ENCODE results near the gene GRIN2A. TPM values are rescaled to one million over a fixed set of nuclear protein-coding genes. Genes with fewer than 3 reads are reported as not detected.
A peak's percentile ranks its signal among the peaks of the same experiment; 100 is the strongest.

Gene GRIN2A
- total and polyA plus RNA-seq, 4 donors: 11.2 to 42.6 (median 20.0) TPM

DNA sequence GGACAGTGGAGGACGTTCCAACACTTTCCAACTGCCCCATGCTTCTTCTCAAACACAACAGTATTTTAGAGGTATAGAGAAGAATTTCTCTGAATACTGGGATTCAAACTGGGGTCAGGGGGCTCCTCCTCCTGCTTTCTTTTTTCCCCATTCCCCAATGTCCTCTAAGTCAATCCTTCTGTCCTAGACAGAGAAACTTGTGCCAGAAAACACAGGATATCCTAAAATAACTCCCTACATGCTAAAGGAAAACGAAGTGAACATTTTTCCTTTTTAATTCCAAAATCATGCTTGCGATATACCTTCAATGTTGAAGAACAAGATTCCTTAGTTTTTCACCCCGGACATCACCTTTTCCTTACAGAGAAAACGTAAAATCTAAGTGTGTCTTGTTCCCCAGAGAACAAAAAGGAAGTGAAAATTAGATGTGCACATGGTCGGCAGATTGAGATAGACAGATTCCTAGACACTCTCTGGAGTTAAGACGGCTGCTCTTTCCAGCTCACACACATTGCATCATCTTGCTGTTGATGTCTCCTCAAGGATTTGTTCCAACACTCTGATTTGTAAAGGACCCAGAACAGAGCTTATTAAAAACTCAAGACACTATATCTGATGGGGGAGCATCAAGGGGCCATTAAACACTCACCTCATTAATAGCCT, 228.2 kb downstream of the GRIN2A start:
- H3K27ac ChIP-seq (ENCODE audit: low read depth, low read length): no peak overlapping the region
- no peaks in the 10 kb centered on the region for H3K27me3 ChIP-seq (ENCODE audit: control insufficient read depth, insufficient read depth, low read length)
- H3K9me3 ChIP-seq (ENCODE audit: control insufficient read depth, insufficient read depth, low read length): no peaks in the 10 kb centered on the region
- no peaks in the 10 kb centered on the region for H3K36me3 ChIP-seq (ENCODE audit: control insufficient read depth, insufficient read depth, low read length)
- no peaks in the 10 kb centered on the region for H3K4me1 ChIP-seq (ENCODE audit: control insufficient read depth, insufficient read depth, low read length)
- no CpG with 5 or more reads among the region's 7 CpGs for WGBS (ENCODE audit: insufficient coverage)
- peak in 2 of 6 donors; percentile 50 to 76 for DNase-seq (ENCODE audit: low read depth in 4 of 6, low spot score in 6 of 6)
- H3K4me3 ChIP-seq (ENCODE audit: low read depth, low read length): no peak overlapping the region

GRCh38 chr16:9950658-9951057, 231.6 kb downstream of the GRIN2A start:
- no peaks in the 10 kb centered on the region for H3K27me3 ChIP-seq (ENCODE audit: control insufficient read depth, insufficient read depth, low read length)
- no peak overlapping the region for H3K27ac ChIP-seq (ENCODE audit: low read depth, low read length)
- H3K9me3 ChIP-seq (ENCODE audit: control insufficient read depth, insufficient read depth, low read length): no peaks in the 10 kb centered on the region
- H3K4me3 ChIP-seq (ENCODE audit: low read depth, low read length): no peak overlapping the region
- no peaks in the 10 kb centered on the region for H3K36me3 ChIP-seq (ENCODE audit: control insufficient read depth, insufficient read depth, low read length)
- no peaks in the 10 kb centered on the region for H3K4me1 ChIP-seq (ENCODE audit: control insufficient read depth, insufficient read depth, low read length)
- WGBS (ENCODE audit: insufficient coverage): 89% methylated on average over 5 of the region's 7 CpGs
- no peak for DNase-seq (ENCODE audit: low read depth in 4 of 6, low spot score in 6 of 6)

- no peak for DNase-seq (ENCODE audit: low read depth in 4 of 6, low spot score in 6 of 6)
- Histone ChIP-seq H3K27me3 (ENCODE audit: control insufficient read depth, insufficient read depth, low read length) (no peaks in the 10 kb centered on the region), H3K4me3 (ENCODE audit: low read depth, low read length) (no peak overlapping the region), H3K36me3 (ENCODE audit: control insufficient read depth, insufficient read depth, low read length) (no peaks in the 10 kb centered on the region), H3K9me3 (ENCODE audit: control insufficient read depth, insufficient read depth, low read length) (no peaks in the 10 kb centered on the region), H3K4me1 (ENCODE audit: control insufficient read depth, insufficient read depth, low read length) (no peaks in the 10 kb centered on the region), H3K27ac (ENCODE audit: low read depth, low read length) (no peak overlapping the region)
- WGBS (ENCODE audit: insufficient coverage): 95% methylated on average over 5 of the region's 5 CpGs
Observed at GRCh38 chr16:9949396-9949795, 232.8 kb downstream of the GRIN2A start.

- Histone ChIP-seq H3K27ac (ENCODE audit: low read depth, low read length) (no peak overlapping the region), H3K27me3 (ENCODE audit: control insufficient read depth, insufficient read depth, low read length) (no peaks in the 10 kb centered on the region), H3K36me3 (ENCODE audit: control insufficient read depth, insufficient read depth, low read length) (no peaks in the 10 kb centered on the region), H3K9me3 (ENCODE audit: control insufficient read depth, insufficient read depth, low read length) (no peaks in the 10 kb centered on the region), H3K4me1 (ENCODE audit: control insufficient read depth, insufficient read depth, low read length) (no peaks in the 10 kb centered on the region), H3K4me3 (ENCODE audit: low read depth, low read length) (no peak overlapping the region)
- DNase-seq (ENCODE audit: low read depth in 4 of 6, low spot score in 6 of 6): no peak
- WGBS (ENCODE audit: insufficient coverage): 94% methylated on average over 1 of the region's 4 CpGs
Observed at GRCh38 chr16:9948933-9949332, 233.3 kb downstream of the GRIN2A start.

DNA sequence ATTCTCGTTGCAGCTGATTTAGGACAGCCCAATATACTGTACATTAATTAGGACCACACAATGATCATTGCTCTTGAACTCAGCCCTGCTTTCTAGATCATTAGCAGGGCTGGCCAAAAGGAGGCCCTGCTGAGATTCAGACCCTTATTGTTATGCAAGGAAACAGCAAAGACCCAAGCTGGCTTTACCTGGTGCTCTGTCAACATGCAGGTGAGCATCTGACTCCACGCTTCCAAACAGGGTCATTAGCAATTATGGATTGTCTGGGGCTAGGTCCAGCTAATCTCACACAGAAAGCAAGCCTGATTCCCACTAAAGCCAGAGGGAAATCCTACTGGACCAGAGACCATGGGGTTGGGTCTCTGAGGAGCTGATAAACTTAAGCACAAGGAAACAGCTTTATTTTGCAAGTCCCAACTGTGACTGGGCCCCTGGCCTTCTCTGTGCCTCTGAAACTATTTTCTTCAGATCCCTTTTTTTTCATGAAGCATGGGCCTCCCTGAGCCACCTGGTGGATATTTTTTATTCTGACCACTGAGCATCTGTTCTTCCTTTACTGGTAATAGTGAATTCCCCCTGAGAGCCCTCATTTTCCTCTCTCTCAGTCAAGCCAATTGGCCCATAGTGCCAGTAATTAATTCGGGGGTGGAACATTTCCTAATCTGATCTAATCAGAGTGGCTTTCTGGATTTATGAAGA, 236.1 kb downstream of the GRIN2A start:
- no CpG with 5 or more reads among the region's 3 CpGs for WGBS (ENCODE audit: insufficient coverage)
- Histone ChIP-seq H3K36me3 (ENCODE audit: control insufficient read depth, insufficient read depth, low read length) (no peaks in the 10 kb centered on the region), H3K4me1 (ENCODE audit: control insufficient read depth, insufficient read depth, low read length) (no peaks in the 10 kb centered on the region), H3K27ac (ENCODE audit: low read depth, low read length) (no peak overlapping the region), H3K4me3 (ENCODE audit: low read depth, low read length) (no peak overlapping the region), H3K27me3 (ENCODE audit: control insufficient read depth, insufficient read depth, low read length) (no peaks in the 10 kb centered on the region), H3K9me3 (ENCODE audit: control insufficient read depth, insufficient read depth, low read length) (no peaks in the 10 kb centered on the region)
- DNase-seq (ENCODE audit: low read depth in 4 of 6, low spot score in 6 of 6): no peak

DNA sequence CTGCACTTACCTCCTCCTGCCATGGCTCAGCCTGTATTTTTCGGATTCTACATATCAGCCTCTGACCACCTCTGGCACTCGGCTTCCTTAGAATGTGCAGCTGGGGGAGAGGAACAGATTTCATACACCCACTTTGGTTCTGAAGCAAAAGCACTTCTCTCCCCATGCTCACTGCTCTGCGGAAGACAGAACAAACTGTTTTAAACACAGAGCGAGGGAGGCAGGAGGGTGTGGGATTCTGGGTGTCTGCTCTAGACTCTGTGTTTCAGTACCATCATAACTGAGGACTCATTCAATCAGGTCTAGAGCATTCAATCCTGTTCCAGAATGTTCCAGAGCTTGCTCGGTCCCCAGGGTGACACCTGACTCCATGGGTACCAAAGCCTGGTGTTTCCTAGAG, 239.1 kb downstream of the GRIN2A start:
- H3K4me1 ChIP-seq (ENCODE audit: control insufficient read depth, insufficient read depth, low read length): no peaks in the 10 kb centered on the region
- no peak overlapping the region for H3K27ac ChIP-seq (ENCODE audit: low read depth, low read length)
- no peaks in the 10 kb centered on the region for H3K9me3 ChIP-seq (ENCODE audit: control insufficient read depth, insufficient read depth, low read length)
- no peak overlapping the region for H3K4me3 ChIP-seq (ENCODE audit: low read depth, low read length)
- no peaks in the 10 kb centered on the region for H3K27me3 ChIP-seq (ENCODE audit: control insufficient read depth, insufficient read depth, low read length)
- no peaks in the 10 kb centered on the region for H3K36me3 ChIP-seq (ENCODE audit: control insufficient read depth, insufficient read depth, low read length)
- WGBS (ENCODE audit: insufficient coverage): 67% methylated on average over 1 of the region's 5 CpGs
- DNase-seq (ENCODE audit: low read depth in 4 of 6, low spot score in 6 of 6): no peak

- Histone ChIP-seq H3K4me1 (ENCODE audit: control insufficient read depth, insufficient read depth, low read length) (no peaks in the 10 kb centered on the region), H3K27me3 (ENCODE audit: control insufficient read depth, insufficient read depth, low read length) (no peaks in the 10 kb centered on the region), H3K36me3 (ENCODE audit: control insufficient read depth, insufficient read depth, low read length) (no peaks in the 10 kb centered on the region), H3K9me3 (ENCODE audit: control insufficient read depth, insufficient read depth, low read length) (no peaks in the 10 kb centered on the region), H3K4me3 (ENCODE audit: low read depth, low read length) (no peak overlapping the region), H3K27ac (ENCODE audit: low read depth, low read length) (no peak overlapping the region)
- DNase-seq (ENCODE audit: low read depth in 4 of 6, low spot score in 6 of 6): no peak
- WGBS (ENCODE audit: insufficient coverage): 86% methylated on average over 1 of the region's 3 CpGs
Observed at GRCh38 chr16:9941245-9941644, 241.0 kb downstream of the GRIN2A start.

GRCh38 chr16:9934723-9935508, 247.3 kb downstream of the GRIN2A start:
- Histone ChIP-seq H3K27me3 (ENCODE audit: control insufficient read depth, insufficient read depth, low read length) (no peaks in the 10 kb centered on the region), H3K4me1 (ENCODE audit: control insufficient read depth, insufficient read depth, low read length) (no peaks in the 10 kb centered on the region), H3K27ac (ENCODE audit: low read depth, low read length) (no peak overlapping the region), H3K4me3 (ENCODE audit: low read depth, low read length) (no peak overlapping the region), H3K36me3 (ENCODE audit: control insufficient read depth, insufficient read depth, low read length) (no peaks in the 10 kb centered on the region), H3K9me3 (ENCODE audit: control insufficient read depth, insufficient read depth, low read length) (no peaks in the 10 kb centered on the region)
- DNase-seq (ENCODE audit: low read depth in 4 of 6, low spot score in 6 of 6): peak in 1 of 6 donors; percentile 61
- WGBS (ENCODE audit: insufficient coverage): 50% methylated on average over 1 of the region's 8 CpGs

GRCh38 chr16:9932919-9933653, 249.1 kb downstream of the GRIN2A start:
- Histone ChIP-seq H3K9me3 (ENCODE audit: control insufficient read depth, insufficient read depth, low read length) (no peaks in the 10 kb centered on the region), H3K27me3 (ENCODE audit: control insufficient read depth, insufficient read depth, low read length) (no peaks in the 10 kb centered on the region), H3K4me3 (ENCODE audit: low read depth, low read length) (no peak overlapping the region), H3K36me3 (ENCODE audit: control insufficient read depth, insufficient read depth, low read length) (no peaks in the 10 kb centered on the region), H3K4me1 (ENCODE audit: control insufficient read depth, insufficient read depth, low read length) (no peaks in the 10 kb centered on the region), H3K27ac (ENCODE audit: low read depth, low read length) (no peak overlapping the region)
- no peak for DNase-seq (ENCODE audit: low read depth in 4 of 6, low spot score in 6 of 6)
- WGBS (ENCODE audit: insufficient coverage): 100% methylated on average over 3 of the region's 5 CpGs

Data from spinal cord (tissue), 10 donors.